ENCODE results near the gene CD9. TPM values are rescaled to one million over a fixed set of nuclear protein-coding genes. Genes with fewer than 3 reads are reported as not detected.

Gene CD9
- total RNA-seq, 1 donor from 2014 or later: 241 TPM

DNA sequence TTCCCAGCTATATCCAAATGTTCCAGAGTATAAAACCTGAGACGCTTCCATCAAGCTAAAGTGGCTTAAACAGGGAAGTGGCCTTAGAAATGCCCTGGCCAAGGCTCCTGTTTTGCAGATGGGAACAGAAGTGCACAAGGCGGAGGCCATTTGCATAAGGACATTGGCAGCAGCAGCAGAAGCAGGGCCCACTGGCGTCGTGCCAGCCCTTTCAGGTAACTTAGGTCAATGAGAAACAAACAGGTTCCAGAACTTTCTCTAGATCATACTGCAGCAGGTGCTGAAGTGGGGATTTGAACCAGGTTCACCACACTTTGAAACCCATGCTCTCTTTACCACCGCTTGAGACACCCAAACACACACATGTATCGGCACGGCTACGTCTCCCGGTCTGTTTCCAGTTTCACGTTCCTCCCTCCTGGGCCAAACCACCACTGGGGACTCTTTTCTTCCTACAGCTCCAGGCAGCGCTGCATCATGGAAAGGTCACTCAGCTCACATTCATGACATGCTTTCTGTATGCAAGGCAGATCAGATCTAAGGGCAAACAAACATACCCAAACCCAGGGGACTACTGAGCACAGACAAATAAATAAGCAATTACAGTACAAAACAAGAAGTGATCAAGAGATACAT is 64.3 kb downstream of the CD9 start:
- Histone ChIP-seq H3K27me3 (ENCODE audit: control insufficient read depth, insufficient read depth, low read length) (no peaks in the 10 kb centered on the region), H3K36me3 (ENCODE audit: control insufficient read depth, insufficient read depth, low read length) (no peaks in the 10 kb centered on the region), H3K4me3 (ENCODE audit: low read depth, low read length) (no peak overlapping the region)
- no peak for DNase-seq (ENCODE audit: low read depth)
- TF ChIP-seq, protein P1, sequence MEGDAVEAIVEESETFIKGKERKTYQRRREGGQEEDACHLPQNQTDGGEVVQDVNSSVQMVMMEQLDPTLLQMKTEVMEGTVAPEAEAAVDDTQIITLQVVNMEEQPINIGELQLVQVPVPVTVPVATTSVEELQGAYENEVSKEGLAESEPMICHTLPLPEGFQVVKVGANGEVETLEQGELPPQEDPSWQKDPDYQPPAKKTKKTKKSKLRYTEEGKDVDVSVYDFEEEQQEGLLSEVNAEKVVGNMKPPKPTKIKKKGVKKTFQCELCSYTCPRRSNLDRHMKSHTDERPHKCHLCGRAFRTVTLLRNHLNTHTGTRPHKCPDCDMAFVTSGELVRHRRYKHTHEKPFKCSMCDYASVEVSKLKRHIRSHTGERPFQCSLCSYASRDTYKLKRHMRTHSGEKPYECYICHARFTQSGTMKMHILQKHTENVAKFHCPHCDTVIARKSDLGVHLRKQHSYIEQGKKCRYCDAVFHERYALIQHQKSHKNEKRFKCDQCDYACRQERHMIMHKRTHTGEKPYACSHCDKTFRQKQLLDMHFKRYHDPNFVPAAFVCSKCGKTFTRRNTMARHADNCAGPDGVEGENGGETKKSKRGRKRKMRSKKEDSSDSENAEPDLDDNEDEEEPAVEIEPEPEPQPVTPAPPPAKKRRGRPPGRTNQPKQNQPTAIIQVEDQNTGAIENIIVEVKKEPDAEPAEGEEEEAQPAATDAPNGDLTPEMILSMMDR (IDR thresholded peaks at IDR 0.05; ENCODE audit: insufficient read depth, low read length, poor library complexity, severe bottlenecking): no peak

GRCh38 chr12:6265038-6265405 is 64.8 kb downstream of the CD9 start:
- no peaks in the 10 kb centered on the region for H3K27me3 ChIP-seq (ENCODE audit: control insufficient read depth, insufficient read depth, low read length)
- no peak for DNase-seq (ENCODE audit: low read depth)
- TF ChIP-seq, protein P1 (IDR thresholded peaks at IDR 0.05; ENCODE audit: insufficient read depth, low read length, poor library complexity, severe bottlenecking): no peak

GRCh38 chr12:6266541-6266966 is 66.4 kb downstream of the CD9 start:
- no peak for DNase-seq (ENCODE audit: low read depth)
- H3K36me3 ChIP-seq (ENCODE audit: control insufficient read depth, insufficient read depth, low read length): no peaks in the 10 kb centered on the region
- no peak overlapping the region for H3K4me3 ChIP-seq (ENCODE audit: low read depth, low read length)
- no peaks in the 10 kb centered on the region for H3K27me3 ChIP-seq (ENCODE audit: control insufficient read depth, insufficient read depth, low read length)
- TF ChIP-seq, protein P1 (IDR thresholded peaks at IDR 0.05; ENCODE audit: insufficient read depth, low read length, poor library complexity, severe bottlenecking): no peak

More at GRCh38 chr12:6265038-6265405, 64.8 kb downstream of the CD9 start:
- H3K36me3 ChIP-seq (ENCODE audit: control insufficient read depth, insufficient read depth, low read length): no peaks in the 10 kb centered on the region
- H3K4me3 ChIP-seq (ENCODE audit: low read depth, low read length): no peak overlapping the region

GRCh38 chr12:6266971-6267721 is 66.9 kb downstream of the CD9 start:
- Histone ChIP-seq H3K4me3 (ENCODE audit: low read depth, low read length) (no peak overlapping the region), H3K27me3 (ENCODE audit: control insufficient read depth, insufficient read depth, low read length) (no peaks in the 10 kb centered on the region), H3K36me3 (ENCODE audit: control insufficient read depth, insufficient read depth, low read length) (no peaks in the 10 kb centered on the region)
- TF ChIP-seq, protein P1 (IDR thresholded peaks at IDR 0.05; ENCODE audit: insufficient read depth, low read length, poor library complexity, severe bottlenecking): peak; percentile 48
- peak; percentile 85 for DNase-seq (ENCODE audit: low read depth)

DNA sequence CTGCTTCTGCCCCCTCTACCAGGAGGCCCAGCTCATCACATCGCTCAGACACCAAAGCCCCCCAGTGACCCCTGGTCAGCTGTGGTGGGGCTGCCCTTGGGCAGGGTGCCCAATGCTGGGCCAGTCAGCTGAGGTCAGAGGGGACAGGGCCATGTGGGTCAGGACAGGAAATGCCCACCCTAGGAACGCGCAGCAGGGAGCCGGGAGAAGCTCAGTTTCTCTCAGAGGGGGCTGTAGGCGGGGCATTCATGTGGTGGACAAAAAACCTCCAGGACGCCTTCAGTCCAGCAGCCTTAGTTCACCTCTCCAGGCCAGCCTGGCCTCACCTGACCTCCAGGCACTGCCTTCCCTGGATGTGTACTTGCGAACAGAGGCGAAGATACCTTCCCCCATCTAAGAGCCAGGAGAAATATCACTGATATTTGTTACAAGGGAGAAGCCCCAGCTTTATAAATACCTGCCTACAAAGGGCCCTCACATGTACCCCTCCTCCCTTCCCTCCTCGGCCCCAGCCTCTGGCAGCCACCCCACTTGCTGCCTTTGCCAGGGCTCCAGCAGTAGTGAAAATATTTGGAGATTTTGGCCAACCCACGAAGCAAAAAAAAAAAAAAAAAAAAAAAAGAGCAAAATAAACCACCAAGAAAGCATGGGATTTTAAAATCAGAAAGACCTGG is 68.4 kb downstream of the CD9 start:
- no peaks in the 10 kb centered on the region for H3K36me3 ChIP-seq (ENCODE audit: control insufficient read depth, insufficient read depth, low read length)
- TF ChIP-seq, protein P1 (IDR thresholded peaks at IDR 0.05; ENCODE audit: insufficient read depth, low read length, poor library complexity, severe bottlenecking): no peak
- no peak for DNase-seq (ENCODE audit: low read depth)
- no peak overlapping the region for H3K4me3 ChIP-seq (ENCODE audit: low read depth, low read length)
- H3K27me3 ChIP-seq (ENCODE audit: control insufficient read depth, insufficient read depth, low read length): no peaks in the 10 kb centered on the region
